ENCODE results near the gene RPRM.
"Not testable (repeated sequence)": the region's sequence is repeated elsewhere in the genome, so short reads cannot be mapped to it uniquely, and the experiment has no call there.

The RPRM gene

DNA sequence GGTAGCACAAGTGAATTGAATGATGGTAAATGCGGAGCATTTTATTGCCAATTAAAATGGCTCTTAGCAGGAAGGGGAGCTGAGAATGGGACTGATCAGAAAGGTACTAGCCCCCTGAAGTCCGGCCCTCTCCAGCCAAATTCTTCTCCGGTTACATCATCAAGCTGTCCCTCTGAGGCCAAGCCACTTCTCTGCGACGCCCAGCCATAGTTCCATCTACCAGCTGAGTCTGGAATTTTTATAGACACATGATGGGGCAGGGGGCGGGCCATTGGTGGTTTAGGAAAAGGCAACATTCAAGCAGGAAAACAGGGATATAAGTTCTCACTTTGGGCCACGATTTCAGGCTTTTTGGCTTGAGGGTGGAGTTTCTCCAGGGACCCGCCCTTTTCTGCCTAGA is 22.7 kb downstream of the RPRM start:
- no peak for DNase-seq (ENCODE audit: low read depth)

DNA sequence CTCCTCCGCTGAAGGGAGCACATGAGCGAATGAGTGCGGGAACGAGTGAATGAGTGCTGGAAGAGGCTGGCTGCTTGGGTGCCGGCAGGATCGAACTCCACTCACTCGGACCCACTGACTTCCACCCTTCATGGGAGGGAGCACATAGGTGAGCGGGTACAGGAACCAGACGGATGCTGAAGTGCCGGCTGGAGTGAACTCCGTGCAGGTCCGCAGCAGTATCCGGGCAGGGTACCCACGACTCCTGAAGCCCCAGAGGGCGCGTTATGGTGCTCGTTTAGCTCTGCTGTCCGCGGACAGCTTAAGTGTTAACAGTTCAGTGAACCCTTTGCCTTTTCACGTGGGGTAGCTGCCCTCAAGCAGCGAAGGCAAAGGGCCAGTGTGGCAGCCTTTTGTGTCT is 23.2 kb downstream of the RPRM start:
- no peak for DNase-seq (ENCODE audit: low read depth)

DNA sequence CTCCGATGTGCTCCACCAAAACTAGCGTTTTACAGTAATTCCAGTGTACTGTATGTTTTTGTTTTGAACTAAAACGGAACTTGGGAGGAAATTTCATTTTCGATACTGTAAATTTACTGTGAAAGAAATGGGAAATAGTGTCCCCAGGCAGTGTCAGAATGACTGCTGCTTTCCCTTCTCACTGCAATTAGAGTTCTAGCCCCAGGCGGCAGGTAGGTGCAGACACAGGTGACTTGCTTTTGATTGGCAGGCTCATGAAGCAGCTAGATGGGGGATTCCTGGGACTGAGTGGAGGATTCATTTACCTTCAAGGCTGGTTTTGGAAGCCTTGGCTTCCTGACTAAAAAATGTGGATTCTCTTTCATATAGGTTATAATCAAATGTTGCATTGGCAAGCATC is 27.0 kb downstream of the RPRM start:
- no peak for DNase-seq (ENCODE audit: low read depth)

GRCh38 chr2:153443106-153443505 is 35.5 kb downstream of the RPRM start:
- DNase-seq (ENCODE audit: low read depth), result no peak

DNA sequence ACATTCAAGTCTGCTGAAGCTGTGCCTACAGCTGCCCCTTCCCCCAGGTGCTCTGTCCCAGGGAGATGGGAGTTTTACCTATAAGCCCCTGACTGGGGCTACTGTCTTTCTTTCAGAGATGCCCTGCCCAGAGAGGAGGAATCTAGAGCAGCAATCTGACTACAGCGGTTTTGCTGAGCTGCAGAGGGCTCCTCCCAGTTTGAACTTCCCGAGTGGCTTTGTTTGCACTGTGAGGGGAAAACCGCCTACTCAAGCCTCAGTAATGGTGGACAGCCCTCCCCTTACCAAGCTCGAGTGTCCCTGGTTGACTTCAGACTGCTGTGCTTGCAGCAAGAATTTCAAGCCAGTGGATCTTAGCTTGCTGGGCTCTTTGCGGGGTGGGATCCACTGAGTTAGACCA is 35.9 kb downstream of the RPRM start:
- DNase-seq (ENCODE audit: low read depth), result not testable (repeated sequence)

GRCh38 chr2:153440090-153440489 is 38.5 kb downstream of the RPRM start:
- not testable (repeated sequence) for DNase-seq (ENCODE audit: low read depth)

DNA sequence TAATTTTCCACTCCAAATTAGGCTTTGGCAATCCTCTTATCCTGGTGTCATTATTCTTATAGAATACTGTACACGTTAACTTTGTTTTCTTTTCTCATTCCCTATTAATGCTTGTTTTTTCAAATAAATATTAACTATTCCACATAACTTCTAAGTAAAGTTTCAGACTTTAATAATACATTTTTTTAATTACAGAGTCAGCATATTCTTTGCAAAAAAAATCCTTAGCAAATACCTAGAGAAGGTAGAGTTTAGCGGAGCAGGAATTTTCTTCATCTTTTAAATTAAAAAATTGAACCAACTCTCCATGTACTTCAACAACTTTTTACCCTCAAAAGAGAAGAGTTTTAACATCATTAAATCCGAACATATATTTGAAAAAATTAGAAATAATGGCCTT is 45.2 kb downstream of the RPRM start:
- DNase-seq (ENCODE audit: low read depth), result no peak

- no peak for DNase-seq (ENCODE audit: low read depth)
Observed at GRCh38 chr2:153432381-153432780, 46.2 kb downstream of the RPRM start.

DNA sequence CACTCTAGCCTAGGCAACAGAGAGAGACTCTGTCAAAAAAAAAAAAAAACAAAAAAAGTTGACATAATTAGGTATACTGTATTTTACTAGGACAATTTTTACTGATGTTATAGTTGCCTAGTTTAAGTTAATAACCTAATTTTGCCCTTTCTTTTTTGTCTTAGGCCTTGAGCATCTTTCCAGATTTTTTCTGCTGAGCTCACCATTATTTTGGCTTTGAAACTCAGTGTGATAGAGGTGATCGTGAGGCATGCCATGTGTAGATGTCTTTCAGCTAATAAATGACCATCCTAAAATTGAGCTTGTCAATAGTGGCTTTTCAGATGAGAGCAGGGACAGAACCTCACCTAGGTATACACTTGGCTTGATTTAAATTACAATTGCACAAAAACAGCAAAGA is 47.4 kb downstream of the RPRM start:
- no peak for DNase-seq (ENCODE audit: low read depth)

All from activated T-cell treated with anti-CD3 and anti-CD28 coated beads for 48 hours (primary cell).